DOHH2 (cell line): ENCODE results near the gene SIKE1.
"Not testable (repeated sequence)": the region's sequence is repeated elsewhere in the genome, so short reads cannot be mapped to it uniquely, and the experiment has no call there.

Experiments
- CTCF ChIP-seq: fragments of 200-600 bp; sonication (generic); IDR thresholded peaks from one replicate; pipeline ENCODE4 v1.5.1; 2014; ENCODE audit warnings: antibody characterized with exemption, mild to moderate bottlenecking, low read depth, low read length; ENCODE audit not compliant: poor library complexity, severe bottlenecking
- EZH2phosphoT487 ChIP-seq: fragments of 200-600 bp; sonication (generic); IDR thresholded peaks from 2 replicates; pipeline ENCODE4 v1.6.1; 2017; ENCODE audit warnings: borderline replicate concordance, mild to moderate bottlenecking, antibody characterized with exemption, low read length, moderate library complexity, mixed read lengths

GRCh38 chr1:114790581-114790980 lies 10.1 kb upstream of the SIKE1 start:
- TF ChIP-seq CTCF, EZH2phosphoT487: not testable (repeated sequence)
